Measurements from ENCODE around the gene CAP2.
A peak's percentile ranks its signal among the peaks of the same experiment; 100 is the strongest.

The CAP2 gene

GRCh38 chr6:17593246-17593645, 199.9 kb downstream of the CAP2 start:
- no peak for TF ChIP-seq CTCF (IDR thresholded peaks at IDR 0.05; ENCODE audit: low read depth, low read length)
- no peak for DNase-seq (ENCODE audit: low read depth in 2 of 2)
- no peak overlapping the region for H3K4me3 ChIP-seq (replicated peaks in 1 of 2; ENCODE audit: low read depth in 2 of 2, low read length in 2 of 2)

GRCh38 chr6:17596085-17596484, 202.7 kb downstream of the CAP2 start:
- H3K4me3 ChIP-seq (replicated peaks in 1 of 2; ENCODE audit: low read depth in 2 of 2, low read length in 2 of 2) = no peak overlapping the region
- no peak for TF ChIP-seq CTCF (IDR thresholded peaks at IDR 0.05; ENCODE audit: low read depth, low read length)
- no peak for DNase-seq (ENCODE audit: low read depth in 2 of 2)

- peak; percentile 84 to 90 for DNase-seq (ENCODE audit: low read depth in 2 of 2)
- peak within 1 kb of the TSS; percentile 81 to 83 for H3K4me3 ChIP-seq (replicated peaks in 1 of 2; ENCODE audit: low read depth in 2 of 2, low read length in 2 of 2)
- peak; percentile 68 for TF ChIP-seq CTCF (IDR thresholded peaks at IDR 0.05; ENCODE audit: low read depth, low read length)
These were observed 206.6 kb downstream of the CAP2 start, which contains the start of gene FAM8A1 for GRCh38 chr6:17599877-17600526. Gene FAM8A1, plus strand, starts transcription at chr6:17600302. Its CDS starts 108 bp downstream, at chr6:17600410.

- H3K4me3 ChIP-seq (replicated peaks in 1 of 2; ENCODE audit: low read depth in 2 of 2, low read length in 2 of 2) = peak overlapping the region; percentile 81 to 83
- DNase-seq (ENCODE audit: low read depth in 2 of 2) = peak in 1 of 2 donors; percentile 27
- no peak for TF ChIP-seq CTCF (IDR thresholded peaks at IDR 0.05; ENCODE audit: low read depth, low read length)
These were observed 207.4 kb downstream of the CAP2 start for GRCh38 chr6:17600527-17601385.

GRCh38 chr6:17601386-17601703, 207.9 kb downstream of the CAP2 start:
- peak in 1 of 2 donors; percentile 8 for DNase-seq (ENCODE audit: low read depth in 2 of 2)
- TF ChIP-seq CTCF (IDR thresholded peaks at IDR 0.05; ENCODE audit: low read depth, low read length) = no peak
- H3K4me3 ChIP-seq (replicated peaks in 1 of 2; ENCODE audit: low read depth in 2 of 2, low read length in 2 of 2) = peak overlapping the region; percentile 81 to 83

- H3K4me3 ChIP-seq (replicated peaks in 1 of 2; ENCODE audit: low read depth in 2 of 2, low read length in 2 of 2) = no peak overlapping the region
- no peak for TF ChIP-seq CTCF (IDR thresholded peaks at IDR 0.05; ENCODE audit: low read depth, low read length)
- DNase-seq (ENCODE audit: low read depth in 2 of 2) = no peak
These were observed 209.5 kb downstream of the CAP2 start for GRCh38 chr6:17602888-17603287.
